ENCODE results near the gene FNBP1L. TPM values are rescaled to one million over a fixed set of nuclear protein-coding genes. Genes with fewer than 3 reads are reported as not detected.

The FNBP1L gene
- total RNA-seq, 2 experiments from 2014 or later: 0.13 TPM

- no peak overlapping the region for H3K4me2 ChIP-seq (ENCODE audit: low read length)
- intact Hi-C loops (cut with micrococcal nuclease; ENCODE audit: unreplicated experiment): no loop called here
- DNase-seq (ENCODE audit: low spot score): no peak
- ChIA-PET CTCF (ENCODE audit: unreplicated experiment) (interaction anchor here (0.9 kb wide), 1 partner anchor 19 kb away, joined by 4 read pairs; no protein-coding TSS in a partner anchor), POLR2A (interaction anchor here (1.3 kb wide), 1 partner anchor 9 kb away, joined by 3 read pairs; no protein-coding TSS in a partner anchor)
- no peaks in the 10 kb centered on the region for H4K20me1 ChIP-seq (ENCODE audit: insufficient read depth, low read length)
- H3K79me2 ChIP-seq (ENCODE audit: insufficient read depth, low read depth, low read length): no peaks in the 10 kb centered on the region
- H3K4me3 ChIP-seq (ENCODE audit: low read depth, low read length, poor library complexity, severe bottlenecking): no peak overlapping the region
- H3K36me3 ChIP-seq (ENCODE audit: insufficient read depth, low read length): no peaks in the 10 kb centered on the region
- TF ChIP-seq, protein P1, sequence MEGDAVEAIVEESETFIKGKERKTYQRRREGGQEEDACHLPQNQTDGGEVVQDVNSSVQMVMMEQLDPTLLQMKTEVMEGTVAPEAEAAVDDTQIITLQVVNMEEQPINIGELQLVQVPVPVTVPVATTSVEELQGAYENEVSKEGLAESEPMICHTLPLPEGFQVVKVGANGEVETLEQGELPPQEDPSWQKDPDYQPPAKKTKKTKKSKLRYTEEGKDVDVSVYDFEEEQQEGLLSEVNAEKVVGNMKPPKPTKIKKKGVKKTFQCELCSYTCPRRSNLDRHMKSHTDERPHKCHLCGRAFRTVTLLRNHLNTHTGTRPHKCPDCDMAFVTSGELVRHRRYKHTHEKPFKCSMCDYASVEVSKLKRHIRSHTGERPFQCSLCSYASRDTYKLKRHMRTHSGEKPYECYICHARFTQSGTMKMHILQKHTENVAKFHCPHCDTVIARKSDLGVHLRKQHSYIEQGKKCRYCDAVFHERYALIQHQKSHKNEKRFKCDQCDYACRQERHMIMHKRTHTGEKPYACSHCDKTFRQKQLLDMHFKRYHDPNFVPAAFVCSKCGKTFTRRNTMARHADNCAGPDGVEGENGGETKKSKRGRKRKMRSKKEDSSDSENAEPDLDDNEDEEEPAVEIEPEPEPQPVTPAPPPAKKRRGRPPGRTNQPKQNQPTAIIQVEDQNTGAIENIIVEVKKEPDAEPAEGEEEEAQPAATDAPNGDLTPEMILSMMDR (conservative IDR thresholded peaks at IDR 0.05; ENCODE audit: low read length): no peak
- no peak for TF ChIP-seq EZH2phosphoT487 (IDR thresholded peaks at IDR 0.05; ENCODE audit: borderline replicate concordance, low read depth, low read length)
- H3K9me3 ChIP-seq (ENCODE audit: low read length): no peaks in the 10 kb centered on the region
- no peaks in the 10 kb centered on the region for H3K9me2 ChIP-seq (ENCODE audit: insufficient read depth, low read length)
- no peaks in the 10 kb centered on the region for H3K4me1 ChIP-seq (ENCODE audit: insufficient read depth, low read length, poor library complexity, severe bottlenecking)
- no TSS peak for BruUV-seq (replicated peaks)
- no peak overlapping the region for H2AFZ ChIP-seq (ENCODE audit: low read length)
- no peak overlapping the region for H3K27ac ChIP-seq (ENCODE audit: low read depth, low read length, poor library complexity, severe bottlenecking)
Measured at GRCh38 chr1:93600663-93601062, 152.7 kb downstream of the FNBP1L start.

DNA sequence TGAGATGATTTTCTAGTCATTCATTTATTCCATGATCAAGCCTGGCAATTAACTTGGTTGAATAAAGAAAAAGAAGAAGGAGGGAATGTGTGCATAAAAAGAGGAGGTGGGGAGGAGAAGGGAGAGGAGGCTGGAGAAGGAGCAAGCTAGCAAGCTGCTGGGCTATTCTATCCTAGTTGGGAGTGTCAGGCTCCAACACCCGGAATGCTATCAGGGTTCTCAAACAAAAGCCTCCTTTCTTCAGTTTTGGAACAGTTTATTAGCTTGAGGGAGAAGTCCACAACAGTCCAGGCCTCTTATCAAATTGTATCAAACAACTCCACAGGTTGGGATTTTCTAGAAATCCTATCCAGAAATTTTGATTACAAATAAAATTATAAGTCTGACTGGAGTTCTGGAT is 153.8 kb downstream of the FNBP1L start:
- no peaks in the 10 kb centered on the region for H3K4me1 ChIP-seq (ENCODE audit: insufficient read depth, low read length, poor library complexity, severe bottlenecking)
- POLR2A ChIA-PET: no interaction called here
- DNase-seq (ENCODE audit: low spot score): no peak
- no peak overlapping the region for H3K27ac ChIP-seq (ENCODE audit: low read depth, low read length, poor library complexity, severe bottlenecking)
- no peak overlapping the region for H2AFZ ChIP-seq (ENCODE audit: low read length)
- BruUV-seq (replicated peaks): no TSS peak
- no peak overlapping the region for H3K4me2 ChIP-seq (ENCODE audit: low read length)
- intact Hi-C loops (cut with micrococcal nuclease; ENCODE audit: unreplicated experiment): no loop called here
- no peaks in the 10 kb centered on the region for H3K79me2 ChIP-seq (ENCODE audit: insufficient read depth, low read depth, low read length)
- TF ChIP-seq EZH2phosphoT487 (IDR thresholded peaks at IDR 0.05; ENCODE audit: borderline replicate concordance, low read depth, low read length): no peak
- TF ChIP-seq, protein P1 (conservative IDR thresholded peaks at IDR 0.05; ENCODE audit: low read length): no peak
- no peaks in the 10 kb centered on the region for H4K20me1 ChIP-seq (ENCODE audit: insufficient read depth, low read length)
- H3K9me2 ChIP-seq (ENCODE audit: insufficient read depth, low read length): no peaks in the 10 kb centered on the region
- H3K9me3 ChIP-seq (ENCODE audit: low read length): no peaks in the 10 kb centered on the region
- no peaks in the 10 kb centered on the region for H3K36me3 ChIP-seq (ENCODE audit: insufficient read depth, low read length)
- CTCF ChIA-PET (ENCODE audit: unreplicated experiment): no interaction called here
- no peak overlapping the region for H3K4me3 ChIP-seq (ENCODE audit: low read depth, low read length, poor library complexity, severe bottlenecking)

GRCh38 chr1:93602101-93602500 is 154.2 kb downstream of the FNBP1L start:
- POLR2A ChIA-PET: interaction anchor here (0.6 kb wide), 1 partner anchor 642 kb away, joined by 3 read pairs; no protein-coding TSS in a partner anchor
- no peaks in the 10 kb centered on the region for H3K4me1 ChIP-seq (ENCODE audit: insufficient read depth, low read length, poor library complexity, severe bottlenecking)
- no peaks in the 10 kb centered on the region for H4K20me1 ChIP-seq (ENCODE audit: insufficient read depth, low read length)

More at GRCh38 chr1:93602101-93602500, 154.2 kb downstream of the FNBP1L start:
- Histone ChIP-seq H3K36me3 (ENCODE audit: insufficient read depth, low read length) (no peaks in the 10 kb centered on the region), H2AFZ (ENCODE audit: low read length) (no peak overlapping the region), H3K9me2 (ENCODE audit: insufficient read depth, low read length) (no peaks in the 10 kb centered on the region), H3K4me3 (ENCODE audit: low read depth, low read length, poor library complexity, severe bottlenecking) (no peak overlapping the region), H3K4me2 (ENCODE audit: low read length) (no peak overlapping the region), H3K27ac (ENCODE audit: low read depth, low read length, poor library complexity, severe bottlenecking) (no peak overlapping the region), H3K9me3 (ENCODE audit: low read length) (no peaks in the 10 kb centered on the region), H3K79me2 (ENCODE audit: insufficient read depth, low read depth, low read length) (no peaks in the 10 kb centered on the region)
- no TSS peak for BruUV-seq (replicated peaks)
- no peak for TF ChIP-seq EZH2phosphoT487 (IDR thresholded peaks at IDR 0.05; ENCODE audit: borderline replicate concordance, low read depth, low read length)
- TF ChIP-seq, protein P1 (conservative IDR thresholded peaks at IDR 0.05; ENCODE audit: low read length): no peak
- CTCF ChIA-PET (ENCODE audit: unreplicated experiment): no interaction called here
- no peak for DNase-seq (ENCODE audit: low spot score)
- intact Hi-C loops (cut with micrococcal nuclease; ENCODE audit: unreplicated experiment): no loop called here

All from OCI-LY7 (cell line).